Breast epithelium (tissue), 4 donors: ENCODE results near the gene FRMD4A. TPM values are rescaled to one million over a fixed set of nuclear protein-coding genes. Genes with fewer than 3 reads are reported as not detected.
A peak's percentile ranks its signal among the peaks of the same experiment; 100 is the strongest.
"Not testable (repeated sequence)": the region's sequence is repeated elsewhere in the genome, so short reads cannot be mapped to it uniquely, and the experiment has no call there.

Source experiments
- DNase-seq, 2 donors: peaks; one replicate each; pipeline ENCODE4 v3.0.0-alpha.2; 2019; ENCODE audit warnings: low spot score in 2 of 2
- H3K27ac ChIP-seq, 2 donors: fragments of 200-600 bp; sonication (generic) in 1 of 2; one replicate each; pipeline ENCODE4 v1.5.1; 2016 to 2019; ENCODE audit warnings: mild to moderate bottlenecking in 1 of 2
- H3K27me3 ChIP-seq, 2 donors: fragments of 200-600 bp; sonication (generic) in 1 of 2; one replicate each; pipeline versions ENCODE4 v1.5.1 to v1.6.0; 2017 to 2019; ENCODE audit warnings: control low read depth in 1 of 2, mild to moderate bottlenecking in 1 of 2
- H3K36me3 ChIP-seq: fragments of 200-600 bp; one replicate; pipeline ENCODE4 v1.5.1; 2019
- H3K4me1 ChIP-seq, 2 donors: fragments of 200-600 bp; sonication (generic); one replicate each; pipeline ENCODE4 v1.5.1; 2016 to 2019; ENCODE audit warnings: control low read depth in 1 of 2
- H3K4me3 ChIP-seq, 3 donors: fragments of 200-600 bp; sonication (generic); 1 replicate in 2 of 3; 2 replicates in 1 of 3; pipeline ENCODE4 v1.5.1; 2016 to 2019; ENCODE audit warnings: mild to moderate bottlenecking in 3 of 3, moderate library complexity in 2 of 3
- H3K9me3 ChIP-seq, 2 donors: fragments of 200-600 bp; sonication (generic) in 1 of 2; one replicate each; pipeline ENCODE4 v1.5.1; 2016 to 2019; ENCODE audit warnings: control low read depth in 1 of 2
- POLR2A ChIP-seq: fragments of 450-650 bp; IDR thresholded peaks from one replicate; pipeline ENCODE4 v1.6.1; 2016; ENCODE audit warnings: antibody characterized with exemption, mild to moderate bottlenecking, moderate library complexity
- POLR2AphosphoS5 ChIP-seq, 3 donors: sonication (generic); formaldehyde crosslinking; IDR thresholded peaks; one replicate each; pipeline ENCODE4 v1.6.1; 2017; ENCODE audit warnings: antibody characterized with exemption in 3 of 3
- intact Hi-C: fragments of 100-400 bp; cut with DNase I; formaldehyde crosslinking; loops from one replicate; pipeline ENCODE4 v1.15.1; 2023; ENCODE audit warnings: low total_unique reads
- total RNA-seq, 3 donors: library from RNA; depleted of rRNA; stranded (reverse); fragments of >200 nt; gene quantifications; one replicate each; pipeline ENCODE4 v1.1.0, GENCODE V29; 2016
- TF ChIP-seq, protein P1 (sequence below), 3 donors: fragments of 450-650 bp; IDR thresholded peaks; one replicate each; pipeline ENCODE4 v1.5.1; 2016 to 2017; ENCODE audit warnings: antibody characterized with exemption in 3 of 3, mild to moderate bottlenecking in 3 of 3, moderate library complexity in 3 of 3

FRMD4A gene
- total RNA-seq, 3 donors from 2014 or later: 27.5 to 107 (median 34.4) TPM

GRCh38 chr10:13865758-13866491 is 464.8 kb downstream of the FRMD4A start:
- TF ChIP-seq, protein P1, sequence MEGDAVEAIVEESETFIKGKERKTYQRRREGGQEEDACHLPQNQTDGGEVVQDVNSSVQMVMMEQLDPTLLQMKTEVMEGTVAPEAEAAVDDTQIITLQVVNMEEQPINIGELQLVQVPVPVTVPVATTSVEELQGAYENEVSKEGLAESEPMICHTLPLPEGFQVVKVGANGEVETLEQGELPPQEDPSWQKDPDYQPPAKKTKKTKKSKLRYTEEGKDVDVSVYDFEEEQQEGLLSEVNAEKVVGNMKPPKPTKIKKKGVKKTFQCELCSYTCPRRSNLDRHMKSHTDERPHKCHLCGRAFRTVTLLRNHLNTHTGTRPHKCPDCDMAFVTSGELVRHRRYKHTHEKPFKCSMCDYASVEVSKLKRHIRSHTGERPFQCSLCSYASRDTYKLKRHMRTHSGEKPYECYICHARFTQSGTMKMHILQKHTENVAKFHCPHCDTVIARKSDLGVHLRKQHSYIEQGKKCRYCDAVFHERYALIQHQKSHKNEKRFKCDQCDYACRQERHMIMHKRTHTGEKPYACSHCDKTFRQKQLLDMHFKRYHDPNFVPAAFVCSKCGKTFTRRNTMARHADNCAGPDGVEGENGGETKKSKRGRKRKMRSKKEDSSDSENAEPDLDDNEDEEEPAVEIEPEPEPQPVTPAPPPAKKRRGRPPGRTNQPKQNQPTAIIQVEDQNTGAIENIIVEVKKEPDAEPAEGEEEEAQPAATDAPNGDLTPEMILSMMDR (IDR thresholded peaks at IDR 0.05): no peak
- TF ChIP-seq POLR2AphosphoS5 (IDR thresholded peaks at IDR 0.05): peak in 1 of 3 donors; percentile 31
- peak overlapping the region in 1 of 2 donors; percentile 64 for H3K27ac ChIP-seq
- DNase-seq: no peak
- no peaks in the 10 kb centered on the region for H3K36me3 ChIP-seq
- no peak overlapping the region for H3K4me3 ChIP-seq
- intact Hi-C loops: no loop called here
- no peaks in the 10 kb centered on the region for H3K27me3 ChIP-seq
- no peaks in the 10 kb centered on the region for H3K4me1 ChIP-seq
- no peaks in the 10 kb centered on the region for H3K9me3 ChIP-seq

DNA sequence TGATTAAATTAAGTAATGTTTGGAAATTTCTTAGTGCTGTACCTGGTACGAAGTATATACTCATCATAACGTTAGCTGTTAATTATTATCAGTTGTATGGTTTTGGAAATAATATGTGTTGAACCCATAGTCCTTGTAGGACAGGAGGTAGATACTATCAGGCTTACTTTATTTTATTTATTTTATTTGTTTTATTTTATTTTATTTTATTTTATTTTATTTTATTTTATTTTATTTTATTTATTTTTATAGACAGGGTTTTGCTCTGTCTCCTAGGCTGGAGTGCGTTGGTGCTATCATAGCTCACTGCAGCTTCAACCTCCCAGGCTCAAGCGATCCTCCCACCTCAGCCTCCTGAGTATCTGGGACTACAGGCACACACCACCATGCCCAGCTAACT is 465.5 kb downstream of the FRMD4A start:
- H3K27ac ChIP-seq, H3K4me3 ChIP-seq, H3K27me3 ChIP-seq, H3K36me3 ChIP-seq, H3K9me3 ChIP-seq, H3K4me1 ChIP-seq, DNase-seq, intact Hi-C loops: not testable (repeated sequence)

DNA sequence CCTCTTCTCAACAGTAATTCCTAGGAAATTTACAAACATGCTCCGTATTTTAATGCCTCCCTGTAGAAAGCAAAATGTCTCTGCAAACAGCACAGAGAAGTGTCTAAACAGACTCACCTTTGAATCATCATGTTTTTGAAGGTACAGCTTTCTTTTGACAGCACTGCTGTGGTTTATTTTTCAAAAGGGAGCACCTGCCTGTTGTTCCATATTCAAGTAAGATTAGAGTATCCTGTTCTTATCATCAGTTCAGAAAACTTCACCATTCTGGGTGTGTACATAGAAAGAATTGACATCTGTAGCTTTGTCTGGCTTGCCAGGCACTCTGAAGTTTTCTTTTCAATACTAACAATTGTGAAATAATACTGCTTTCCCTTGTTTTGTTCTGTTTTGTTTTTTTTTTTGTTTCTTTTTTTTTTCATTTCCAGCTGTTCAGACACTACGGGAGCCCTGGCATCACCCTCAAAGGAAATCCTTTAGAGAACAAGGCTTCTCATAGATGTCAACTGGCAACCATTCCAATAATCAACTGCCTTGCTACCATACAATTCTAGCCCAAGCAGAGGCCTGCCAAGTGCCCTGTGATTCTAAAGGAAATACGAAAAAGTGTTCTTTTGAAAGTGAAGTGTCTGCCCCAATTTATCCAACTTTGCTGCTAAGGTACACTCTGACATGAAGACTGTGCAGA is 468.0 kb downstream of the FRMD4A start:
- intact Hi-C loops: no loop called here
- no peak overlapping the region for H3K4me3 ChIP-seq
- TF ChIP-seq POLR2A (no peak), POLR2AphosphoS5 (IDR thresholded peaks at IDR 0.05) (no peak)
- TF ChIP-seq, protein P1 (IDR thresholded peaks at IDR 0.05): no peak
- no peaks in the 10 kb centered on the region for H3K9me3 ChIP-seq
- no peaks in the 10 kb centered on the region for H3K4me1 ChIP-seq
- DNase-seq: no peak
- no peaks in the 10 kb centered on the region for H3K36me3 ChIP-seq
- no peaks in the 10 kb centered on the region for H3K27me3 ChIP-seq
- no peak overlapping the region for H3K27ac ChIP-seq

DNA sequence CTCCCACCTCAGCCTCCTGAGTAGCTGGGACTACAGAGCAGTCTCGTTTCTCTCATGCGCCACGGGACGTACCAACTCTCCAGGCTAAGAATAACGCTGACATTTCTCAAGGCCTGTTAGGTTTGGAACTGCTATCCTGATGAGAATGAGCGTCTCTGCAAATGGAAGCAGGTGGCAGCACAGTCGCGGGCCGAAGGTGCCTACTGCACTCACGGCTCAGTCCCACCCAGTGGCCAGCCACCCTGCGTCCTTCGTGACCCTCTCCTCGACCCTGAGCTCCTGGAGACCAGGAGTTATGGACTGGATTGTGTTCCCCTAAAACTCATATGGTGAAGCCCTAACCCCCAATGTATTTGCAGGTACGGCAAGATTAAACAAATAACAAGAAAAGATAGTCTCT is 469.8 kb downstream of the FRMD4A start:
- DNase-seq: no peak
- Histone ChIP-seq H3K27me3 (no peaks in the 10 kb centered on the region), H3K36me3 (no peaks in the 10 kb centered on the region), H3K4me1 (no peaks in the 10 kb centered on the region), H3K27ac (no peak overlapping the region), H3K9me3 (no peaks in the 10 kb centered on the region), H3K4me3 (no peak overlapping the region)
- intact Hi-C loops: no loop called here
- TF ChIP-seq POLR2A (no peak), POLR2AphosphoS5 (IDR thresholded peaks at IDR 0.05) (no peak)
- TF ChIP-seq, protein P1 (IDR thresholded peaks at IDR 0.05): no peak

- Histone ChIP-seq H3K9me3 (no peaks in the 10 kb centered on the region), H3K27ac (no peak overlapping the region), H3K4me1 (no peaks in the 10 kb centered on the region), H3K4me3 (no peak overlapping the region), H3K36me3 (no peaks in the 10 kb centered on the region), H3K27me3 (no peaks in the 10 kb centered on the region)
- no peak for TF ChIP-seq POLR2AphosphoS5 (IDR thresholded peaks at IDR 0.05)
- no peak for TF ChIP-seq POLR2A
- TF ChIP-seq, protein P1 (IDR thresholded peaks at IDR 0.05): no peak
- no peak for DNase-seq
- intact Hi-C loops: no loop called here
Measured at GRCh38 chr10:13859979-13860654, 470.6 kb downstream of the FRMD4A start.
